Thyroid gland (tissue), 4 donors: ENCODE results near the gene DAAM2. TPM values are rescaled to one million over a fixed set of nuclear protein-coding genes. Genes with fewer than 3 reads are reported as not detected.
A peak's percentile ranks its signal among the peaks of the same experiment; 100 is the strongest.

Experiments used
- DNase-seq, 2 donors: peaks; one replicate each; pipeline ENCODE4 v3.0.0-alpha.2; 2019
- H3K27ac ChIP-seq, 3 donors: fragments of 200-600 bp; sonication (generic); 1 replicate in 2 of 3; 2 replicates in 1 of 3; pipeline ENCODE4 v1.5.1; 2016 to 2019; ENCODE audit warnings: mild to moderate bottlenecking in 1 of 3, moderate library complexity in 1 of 3
- H3K27me3 ChIP-seq: fragments of 200-600 bp; sonication (generic); one replicate; pipeline ENCODE4 v1.5.1; 2019
- H3K36me3 ChIP-seq, 2 donors: fragments of 200-600 bp; sonication (generic); one replicate each; pipeline ENCODE4 v1.5.1; 2016 to 2019
- H3K4me1 ChIP-seq, 2 donors: fragments of 200-600 bp; sonication (generic); one replicate each; pipeline ENCODE4 v1.5.1; 2017 to 2019
- H3K4me3 ChIP-seq, 3 donors: fragments of 200-600 bp; sonication (generic); replicated peaks in 1 of 3; 1 replicate in 2 of 3; 2 replicates in 1 of 3; pipeline ENCODE4 v1.5.1; 2016; ENCODE audit warnings: mild to moderate bottlenecking in 1 of 3
- H3K9me3 ChIP-seq: fragments of 200-600 bp; sonication (generic); one replicate; pipeline ENCODE4 v1.5.1; 2017
- POLR2A ChIP-seq, 2 donors: fragments of 450-650 bp; IDR thresholded peaks; one replicate each; pipeline ENCODE4 v1.6.1; 2017; ENCODE audit warnings: antibody characterized with exemption in 2 of 2, mild to moderate bottlenecking in 2 of 2, moderate library complexity in 1 of 2
- WGBS, 2 donors: methylation state at CpG; one replicate each; pipeline ENCODE4 v1.1.5; 2017; 5-methylcytosine and 5-hydroxymethylcytosine counted together
- intact Hi-C: fragments of 100-400 bp; cut with DNase I; formaldehyde crosslinking; loops from one replicate; pipeline ENCODE4 v1.15.1; 2023
- total RNA-seq, 4 donors: library from RNA; depleted of rRNA; stranded (reverse); fragments of >200 nt; gene quantifications; one replicate each; pipeline ENCODE4 v1.2.3, GENCODE V29; 2016
- TF ChIP-seq, protein P1 (sequence below), 6 experiments: fragments of 200-600 bp in 3 of 6; fragments of 450-650 bp in 3 of 6; sonication (generic) in 3 of 6; IDR thresholded peaks; one replicate each; pipeline ENCODE4 v1.5.1; 2016 to 2019; ENCODE audit warnings: antibody characterized with exemption in 6 of 6, mild to moderate bottlenecking in 2 of 6, inconsistent platforms in 1 of 6, moderate library complexity in 1 of 6

The DAAM2 gene
- total RNA-seq, 4 donors from 2014 or later, result 17.8 to 37.0 (median 23.8) TPM

DNA sequence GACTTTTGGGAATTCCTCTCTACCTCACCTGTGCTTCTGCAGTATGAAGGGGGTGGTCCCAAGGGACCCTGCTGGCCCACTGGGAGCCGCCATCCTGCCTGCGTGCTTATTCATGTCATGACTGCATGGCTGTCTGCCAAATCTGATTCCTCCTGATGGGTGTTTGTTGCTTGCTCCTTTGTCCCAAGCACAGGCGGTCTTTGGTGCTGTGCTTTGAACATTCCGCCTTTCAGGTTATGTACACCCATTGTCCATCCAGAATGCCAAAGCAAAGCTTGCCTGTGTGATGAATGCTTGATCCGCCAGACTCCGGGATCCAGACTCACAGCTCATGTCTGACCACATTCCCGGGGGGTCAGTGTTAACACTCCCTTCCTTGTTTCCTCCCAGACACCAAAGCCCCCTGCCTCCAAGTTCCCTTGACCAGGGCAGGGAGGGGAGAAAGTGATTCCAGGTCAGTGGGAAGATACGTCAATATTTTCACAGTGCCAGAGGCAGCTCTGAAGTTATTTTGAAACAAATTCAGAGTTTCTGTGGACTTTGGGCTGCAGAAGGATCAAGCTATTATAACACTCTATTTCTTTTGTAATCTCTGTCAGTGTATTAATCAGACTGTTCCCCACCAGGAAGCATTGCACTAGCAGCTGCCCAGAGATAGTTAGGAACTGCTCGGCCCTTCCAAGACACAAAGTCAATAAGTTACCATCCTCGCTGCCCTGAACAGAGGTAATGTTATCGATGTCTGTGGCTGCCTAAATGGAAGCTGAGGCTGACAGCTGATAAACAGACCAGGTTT, 9.5 kb downstream of the DAAM2 start:
- Histone ChIP-seq H3K9me3 (no peaks in the 10 kb centered on the region), H3K4me3 (no peak overlapping the region), H3K27ac (no peak overlapping the region), H3K4me1 (peaks cover 13 to 16% of the 10 kb centered on the region in 2 donors), H3K27me3 (no peaks in the 10 kb centered on the region), H3K36me3 (no peaks in the 10 kb centered on the region)
- DNase-seq, result no peak
- intact Hi-C loops, result no loop called here
- TF ChIP-seq, protein P1, sequence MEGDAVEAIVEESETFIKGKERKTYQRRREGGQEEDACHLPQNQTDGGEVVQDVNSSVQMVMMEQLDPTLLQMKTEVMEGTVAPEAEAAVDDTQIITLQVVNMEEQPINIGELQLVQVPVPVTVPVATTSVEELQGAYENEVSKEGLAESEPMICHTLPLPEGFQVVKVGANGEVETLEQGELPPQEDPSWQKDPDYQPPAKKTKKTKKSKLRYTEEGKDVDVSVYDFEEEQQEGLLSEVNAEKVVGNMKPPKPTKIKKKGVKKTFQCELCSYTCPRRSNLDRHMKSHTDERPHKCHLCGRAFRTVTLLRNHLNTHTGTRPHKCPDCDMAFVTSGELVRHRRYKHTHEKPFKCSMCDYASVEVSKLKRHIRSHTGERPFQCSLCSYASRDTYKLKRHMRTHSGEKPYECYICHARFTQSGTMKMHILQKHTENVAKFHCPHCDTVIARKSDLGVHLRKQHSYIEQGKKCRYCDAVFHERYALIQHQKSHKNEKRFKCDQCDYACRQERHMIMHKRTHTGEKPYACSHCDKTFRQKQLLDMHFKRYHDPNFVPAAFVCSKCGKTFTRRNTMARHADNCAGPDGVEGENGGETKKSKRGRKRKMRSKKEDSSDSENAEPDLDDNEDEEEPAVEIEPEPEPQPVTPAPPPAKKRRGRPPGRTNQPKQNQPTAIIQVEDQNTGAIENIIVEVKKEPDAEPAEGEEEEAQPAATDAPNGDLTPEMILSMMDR (IDR thresholded peaks at IDR 0.05), result no peak
- TF ChIP-seq POLR2A (IDR thresholded peaks at IDR 0.05), result no peak
- WGBS, 2 donors, result 60 to 75% methylated on average over 11 of the region's 11 CpGs

DNA sequence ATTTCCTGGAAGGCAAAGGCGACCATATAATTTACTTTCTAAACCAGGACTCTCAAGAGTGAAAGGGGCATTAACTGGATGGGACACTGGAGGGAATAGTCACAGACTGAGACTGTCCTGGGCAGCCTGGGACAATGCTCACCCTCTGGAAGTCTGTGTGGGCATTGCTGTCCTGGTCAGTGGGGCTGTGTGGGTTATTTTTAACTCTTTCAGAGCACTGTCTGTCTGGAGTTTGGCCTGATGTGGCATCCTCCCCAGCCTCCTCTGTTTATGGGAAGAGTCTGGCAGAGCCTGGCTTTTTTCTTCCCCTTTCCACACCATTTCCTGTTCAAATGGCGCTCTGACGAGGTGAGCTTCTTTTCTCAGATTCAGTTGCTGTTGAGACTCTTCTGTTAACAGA, 11.7 kb downstream of the DAAM2 start:
- no peak overlapping the region for H3K4me3 ChIP-seq
- no peaks in the 10 kb centered on the region for H3K36me3 ChIP-seq
- DNase-seq, result no peak
- 69 to 76% methylated on average over 3 of the region's 3 CpGs for WGBS, 2 donors
- H3K4me1 ChIP-seq, result peaks cover 4 to 12% of the 10 kb centered on the region in 2 donors
- H3K9me3 ChIP-seq, result no peaks in the 10 kb centered on the region
- TF ChIP-seq, protein P1 (IDR thresholded peaks at IDR 0.05), result no peak
- TF ChIP-seq POLR2A (IDR thresholded peaks at IDR 0.05), result no peak
- no peak overlapping the region for H3K27ac ChIP-seq
- intact Hi-C loops, result no loop called here
- no peaks in the 10 kb centered on the region for H3K27me3 ChIP-seq

DNA sequence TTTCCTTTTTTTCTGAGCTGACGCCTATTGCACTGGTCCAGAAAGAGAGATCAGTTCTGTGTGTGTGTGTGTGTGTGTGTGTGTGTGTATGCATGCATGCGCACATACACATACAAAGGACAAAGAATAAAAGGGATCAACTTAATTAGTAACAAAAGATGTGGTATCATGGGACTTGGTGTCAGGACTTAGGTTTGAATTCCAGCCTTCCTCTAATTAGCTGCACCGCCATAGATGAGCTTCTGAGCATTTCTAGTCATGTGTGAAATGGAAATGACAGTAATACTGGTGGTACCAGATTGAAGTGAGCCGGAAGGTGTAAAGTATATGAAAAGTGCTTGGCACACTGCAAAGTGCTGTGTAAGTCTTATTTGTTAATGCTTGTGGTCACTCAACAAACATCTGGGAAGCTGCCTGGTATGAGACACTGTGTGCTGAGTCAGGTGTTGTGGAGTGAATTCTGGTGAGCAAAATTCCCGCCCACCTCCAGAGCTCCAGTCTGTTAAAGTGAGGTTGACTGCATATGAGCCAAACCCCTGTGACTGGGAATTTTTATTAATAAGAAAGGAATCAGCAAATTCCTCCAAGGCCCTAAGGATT, 12.4 kb downstream of the DAAM2 start:
- Histone ChIP-seq H3K36me3 (no peaks in the 10 kb centered on the region), H3K4me1 (peaks cover 7 to 19% of the 10 kb centered on the region in 2 donors), H3K4me3 (no peak overlapping the region), H3K9me3 (no peaks in the 10 kb centered on the region), H3K27me3 (no peaks in the 10 kb centered on the region), H3K27ac (no peak overlapping the region)
- TF ChIP-seq POLR2A (IDR thresholded peaks at IDR 0.05), result no peak
- TF ChIP-seq, protein P1 (IDR thresholded peaks at IDR 0.05), result no peak
- DNase-seq, result no peak
- 90% methylated on average over 5 of the region's 5 CpGs for WGBS, 2 donors
- intact Hi-C loops, result no loop called here

DNA sequence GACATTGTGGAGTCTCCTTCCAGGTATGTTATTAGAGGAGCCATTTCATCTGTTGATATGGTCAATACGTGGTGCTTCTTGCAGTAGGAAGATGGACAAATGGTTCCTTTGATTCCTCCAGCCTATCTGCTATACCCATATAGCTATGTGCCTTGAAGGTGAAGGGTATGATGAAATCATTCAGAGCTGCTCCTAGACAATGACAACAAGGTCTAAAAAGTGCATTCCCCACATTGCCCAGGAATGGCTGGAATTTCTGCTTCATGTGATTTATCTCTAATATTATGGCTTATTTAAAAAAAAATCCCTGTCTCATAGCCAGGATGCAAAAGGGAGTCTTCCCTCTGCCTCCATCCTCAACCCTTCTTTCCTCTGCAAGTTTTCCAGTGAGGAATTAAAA, 14.1 kb downstream of the DAAM2 start:
- no peaks in the 10 kb centered on the region for H3K36me3 ChIP-seq
- intact Hi-C loops, result no loop called here
- no peak for TF ChIP-seq POLR2A (IDR thresholded peaks at IDR 0.05)
- TF ChIP-seq, protein P1 (IDR thresholded peaks at IDR 0.05), result no peak
- H3K27ac ChIP-seq, result no peak overlapping the region
- H3K9me3 ChIP-seq, result no peaks in the 10 kb centered on the region
- H3K4me3 ChIP-seq, result no peak overlapping the region
- no peak for DNase-seq
- no peaks in the 10 kb centered on the region for H3K27me3 ChIP-seq
- 71 to 77% methylated on average over 1 of the region's 1 CpG for WGBS, 2 donors
- peaks cover 10 to 23% of the 10 kb centered on the region in 2 donors for H3K4me1 ChIP-seq

DNA sequence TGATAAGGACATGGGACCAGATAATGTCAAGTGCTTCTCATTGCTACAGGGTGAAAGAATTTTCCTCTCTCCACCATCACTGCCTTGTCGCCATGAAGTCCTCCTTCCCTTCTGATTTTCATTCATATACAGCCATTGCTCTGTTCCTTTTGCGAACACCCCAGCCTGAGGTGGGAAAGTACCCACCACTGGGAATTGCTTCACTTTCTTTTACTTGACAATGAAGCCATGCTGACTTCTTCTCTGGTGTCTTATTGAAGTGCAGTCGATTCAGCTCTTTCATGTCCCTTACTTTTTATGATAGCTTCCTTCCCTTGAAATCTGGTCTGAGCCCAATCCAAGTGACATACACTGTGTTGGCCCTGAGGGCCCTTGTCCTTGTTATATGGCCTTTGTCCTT, 16.2 kb downstream of the DAAM2 start:
- no peak overlapping the region for H3K4me3 ChIP-seq
- TF ChIP-seq, protein P1 (IDR thresholded peaks at IDR 0.05), result no peak
- TF ChIP-seq POLR2A (IDR thresholded peaks at IDR 0.05), result no peak
- no peaks in the 10 kb centered on the region for H3K36me3 ChIP-seq
- H3K9me3 ChIP-seq, result no peaks in the 10 kb centered on the region
- DNase-seq, result no peak
- intact Hi-C loops, result no loop called here
- 78 to 80% methylated on average over 3 of the region's 3 CpGs for WGBS, 2 donors
- H3K27ac ChIP-seq, result peak overlapping the region in 2 of 3 donors; percentile 45 to 55
- peaks cover 21 to 42% of the 10 kb centered on the region in 2 donors for H3K4me1 ChIP-seq
- no peaks in the 10 kb centered on the region for H3K27me3 ChIP-seq
